ENCODE results near the gene ZFPM1. TPM values are rescaled to one million over a fixed set of nuclear protein-coding genes. Genes with fewer than 3 reads are reported as not detected.

Gene ZFPM1
- total and polyA plus RNA-seq, 2 of the 8 experiments (the other 6 are each of a cell fraction or from before 2014, with no cell fraction given), result 0.74 to 4.8 TPM

- TF ChIP-seq CHD7 (IDR thresholded peaks at IDR 0.05; ENCODE audit: insufficient replicate concordance, low read length) (no peak), ATF2 (IDR thresholded peaks at IDR 0.05; ENCODE audit: low read length) (no peak), ZNF274 (IDR thresholded peaks at IDR 0.05; ENCODE audit: borderline replicate concordance, extremely low read depth, low read length) (no peak), HDAC2 (IDR thresholded peaks at IDR 0.05; ENCODE audit: borderline replicate concordance in 1 of 2, low read depth in 2 of 2, low read length in 2 of 2) (no peak), SUZ12 (IDR thresholded peaks at IDR 0.05; ENCODE audit: low read length) (no peak), TBP (IDR thresholded peaks at IDR 0.05; ENCODE audit: low read depth, low read length) (no peak), EGR1 (IDR thresholded peaks at IDR 0.05; ENCODE audit: borderline replicate concordance, low read depth, low read length) (no peak)
Measured at GRCh38 chr16:88484505-88485365, 31.7 kb downstream of the ZFPM1 start (continued).
